Measurements from ENCODE around the gene ASMTL. TPM values are rescaled to one million over a fixed set of nuclear protein-coding genes. Genes with fewer than 3 reads are reported as not detected.
A peak's percentile ranks its signal among the peaks of the same experiment; 100 is the strongest.
"Not testable (repeated sequence)": the region's sequence is repeated elsewhere in the genome, so short reads cannot be mapped to it uniquely, and the experiment has no call there.

Gene ASMTL
- total RNA-seq, 2 donors from 2014 or later = 33.8 to 34.6 TPM

DNA sequence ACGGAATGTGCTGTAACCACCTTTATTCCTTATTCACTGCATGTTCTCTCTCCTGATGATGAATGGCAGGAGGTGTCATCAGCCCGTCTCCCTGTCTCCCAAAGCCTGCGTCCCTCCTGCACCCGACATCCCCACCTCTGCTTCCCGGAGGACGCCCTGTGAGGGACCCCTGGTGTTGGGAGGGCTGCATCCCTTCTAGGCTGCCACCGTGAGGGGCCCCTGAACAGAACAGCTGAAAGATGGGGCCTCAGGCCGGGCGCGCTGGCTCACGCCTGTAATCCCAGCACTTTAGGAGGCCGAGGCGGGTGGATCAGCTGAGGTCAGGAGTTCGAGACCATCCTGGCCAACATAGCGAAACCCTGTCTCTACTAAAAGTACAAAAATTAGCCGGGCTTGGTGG is 26.4 kb downstream of the ASMTL start:
- DNase-seq = not testable (repeated sequence)
- H3K27ac Mint-ChIP-seq = peak overlapping the region; percentile 32

DNA sequence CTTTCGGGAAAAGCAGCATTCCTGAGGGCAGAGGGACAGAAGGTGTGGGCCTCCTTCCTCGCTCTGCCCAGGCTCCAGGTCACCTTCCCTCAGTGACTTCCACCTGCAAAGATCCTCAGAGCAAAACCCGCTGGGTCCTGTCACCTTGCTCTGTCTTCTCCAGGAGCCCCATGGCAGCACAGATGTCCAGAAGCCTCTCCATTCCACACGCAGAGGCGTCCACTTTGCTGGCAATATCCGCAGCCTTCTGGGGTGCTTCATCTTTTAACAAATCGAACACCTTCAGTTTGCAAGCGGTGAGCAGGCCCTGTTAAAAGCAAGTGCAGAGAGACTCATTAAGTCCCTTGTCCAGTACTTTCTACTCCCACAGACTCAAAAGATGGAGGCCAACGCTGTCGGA is 27.3 kb downstream of the ASMTL start:
- peaks cover 8% of the 10 kb centered on the region for H3K36me3 Mint-ChIP-seq (ENCODE audit: low read depth)
- H3K27ac Mint-ChIP-seq = no peak overlapping the region
- no peaks in the 10 kb centered on the region for H3K27me3 Mint-ChIP-seq
- no peak overlapping the region for H3K4me3 Mint-ChIP-seq
- peaks cover 2% of the 10 kb centered on the region for H3K4me1 Mint-ChIP-seq
- no peak for ATAC-seq
- H3K9me3 ChIP-seq (ENCODE audit: control insufficient read depth, low read length, poor library complexity, severe bottlenecking) = peaks cover 5% of the 10 kb centered on the region
- no peak for DNase-seq

More for the DNA sequence above, 26.4 kb downstream of the ASMTL start:
- not testable (repeated sequence) for ATAC-seq; H3K9me3 ChIP-seq (ENCODE audit: control insufficient read depth, low read length, poor library complexity, severe bottlenecking); H3K27me3 Mint-ChIP-seq; H3K36me3 Mint-ChIP-seq (ENCODE audit: low read depth); H3K4me1 Mint-ChIP-seq; H3K4me3 Mint-ChIP-seq

DNA sequence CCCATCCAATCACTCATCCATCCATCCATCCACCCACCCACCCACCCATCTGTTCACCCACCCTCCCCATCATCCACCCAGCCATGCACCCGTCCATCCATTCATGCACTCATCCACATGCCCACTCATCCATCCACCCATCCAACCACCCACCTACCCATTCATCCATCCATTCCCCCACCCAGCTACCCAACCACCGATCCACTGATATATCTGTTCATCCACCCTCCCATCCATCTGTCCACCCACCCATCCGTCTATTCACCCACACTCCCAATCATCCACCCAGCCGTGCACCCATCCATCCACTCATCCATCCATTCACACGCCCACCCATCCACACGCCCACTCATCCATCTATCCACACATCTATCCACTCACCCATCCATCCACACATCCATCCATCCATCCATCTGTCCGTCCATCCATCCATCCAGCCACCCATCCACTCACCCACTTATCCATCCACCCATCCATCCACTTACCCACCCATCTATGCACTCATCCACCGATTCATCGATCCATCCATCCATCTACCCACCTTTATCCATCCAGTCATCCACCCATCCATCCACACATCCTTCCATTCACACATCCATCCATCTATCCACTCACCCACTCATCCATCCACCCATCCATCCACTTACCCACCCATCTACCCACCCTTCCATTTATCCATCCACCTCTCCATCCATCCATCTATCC is 28.4 kb downstream of the ASMTL start:
- H3K4me3 Mint-ChIP-seq = no peak overlapping the region
- DNase-seq (no peak), ATAC-seq (no peak)
- peaks cover 13% of the 10 kb centered on the region for H3K36me3 Mint-ChIP-seq (ENCODE audit: low read depth)
- peaks cover 2% of the 10 kb centered on the region for H3K4me1 Mint-ChIP-seq
- no peaks in the 10 kb centered on the region for H3K27me3 Mint-ChIP-seq
- no peak overlapping the region for H3K27ac Mint-ChIP-seq
- H3K9me3 ChIP-seq (ENCODE audit: control insufficient read depth, low read length, poor library complexity, severe bottlenecking) = peaks cover 5% of the 10 kb centered on the region

DNA sequence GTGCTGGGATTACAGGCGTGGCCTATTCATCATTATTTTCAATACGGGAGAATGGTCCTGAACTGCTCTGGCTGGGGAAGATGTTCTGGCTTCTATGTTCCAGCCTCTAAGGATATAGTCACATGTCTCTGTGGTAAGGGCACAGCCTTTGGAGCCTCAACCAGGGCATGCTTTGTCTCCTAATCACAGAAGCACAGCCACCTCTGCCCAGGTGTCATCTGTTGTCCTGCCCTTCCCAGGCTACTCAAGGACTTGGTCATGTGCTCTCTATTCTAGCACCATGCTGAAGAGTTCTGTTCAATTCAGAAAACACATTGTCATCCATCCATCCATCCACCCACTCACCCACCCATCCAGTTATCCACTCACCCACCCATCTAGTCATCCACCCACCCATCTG is 29.5 kb downstream of the ASMTL start:
- H3K27ac Mint-ChIP-seq = no peak overlapping the region
- peaks cover 13% of the 10 kb centered on the region for H3K36me3 Mint-ChIP-seq (ENCODE audit: low read depth)
- H3K4me1 Mint-ChIP-seq = peaks cover 2% of the 10 kb centered on the region
- no peak for ATAC-seq
- peak overlapping the region; percentile 25 for H3K4me3 Mint-ChIP-seq
- DNase-seq = no peak
- peaks cover 5% of the 10 kb centered on the region for H3K9me3 ChIP-seq (ENCODE audit: control insufficient read depth, low read length, poor library complexity, severe bottlenecking)
- no peaks in the 10 kb centered on the region for H3K27me3 Mint-ChIP-seq

DNA sequence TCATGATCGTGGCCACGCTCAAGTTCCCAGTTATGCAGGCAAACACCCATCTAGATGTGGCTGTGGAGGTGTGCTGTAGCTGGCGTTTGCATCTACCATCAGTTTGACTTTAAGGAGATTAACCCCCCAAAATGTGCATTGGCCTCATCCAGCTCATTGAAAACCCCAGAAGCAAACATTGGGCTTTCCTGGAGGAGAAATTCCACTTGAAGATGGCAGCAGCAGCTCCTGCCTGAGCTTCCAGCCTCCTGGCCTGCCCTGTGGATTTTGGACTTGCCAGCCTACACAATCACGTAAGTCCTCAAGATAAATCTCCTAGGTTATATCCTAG is 30.6 kb downstream of the ASMTL start:
- peaks cover 5% of the 10 kb centered on the region for H3K9me3 ChIP-seq (ENCODE audit: control insufficient read depth, low read length, poor library complexity, severe bottlenecking)
- Mint-ChIP-seq H3K36me3 (ENCODE audit: low read depth) (peaks cover 13% of the 10 kb centered on the region), H3K27me3 (no peaks in the 10 kb centered on the region), H3K4me1 (no peaks in the 10 kb centered on the region), H3K27ac (no peak overlapping the region), H3K4me3 (no peak overlapping the region)
- no peak for DNase-seq
- no peak for ATAC-seq

DNA sequence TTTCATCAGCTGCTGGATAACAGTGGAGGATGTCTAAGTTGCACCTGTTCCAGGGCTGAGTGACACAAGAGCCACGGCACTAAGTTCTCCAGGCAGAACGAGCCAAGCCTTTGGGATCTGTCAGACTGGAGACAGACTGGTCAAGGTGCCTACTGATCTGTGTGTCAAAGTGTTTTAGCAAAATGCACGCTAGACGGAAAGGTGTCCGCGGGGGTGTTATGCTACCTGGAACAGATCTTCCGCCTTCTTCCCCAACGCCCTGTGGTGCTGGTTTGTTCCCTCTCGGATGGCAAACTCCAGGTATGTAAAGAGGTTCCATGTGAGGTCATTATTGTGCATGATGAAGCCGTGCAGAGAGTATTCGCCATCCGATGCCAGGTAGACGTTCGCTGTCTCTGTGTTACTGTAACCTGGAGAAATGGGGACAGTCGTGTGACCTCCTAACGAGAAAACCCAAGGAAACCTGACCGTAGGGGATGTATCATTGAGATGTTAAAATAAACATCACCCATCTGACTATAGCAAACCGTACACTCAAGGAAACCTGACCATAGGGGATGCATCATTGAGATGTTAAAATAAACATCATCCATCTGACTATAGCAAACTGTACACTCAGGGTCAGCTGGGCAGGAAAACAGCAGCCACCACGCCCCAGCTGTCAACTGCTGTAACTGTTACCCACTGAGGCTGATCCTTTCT is 31.1 kb downstream of the ASMTL start:
- peaks cover 5% of the 10 kb centered on the region for H3K9me3 ChIP-seq (ENCODE audit: control insufficient read depth, low read length, poor library complexity, severe bottlenecking)

DNA sequence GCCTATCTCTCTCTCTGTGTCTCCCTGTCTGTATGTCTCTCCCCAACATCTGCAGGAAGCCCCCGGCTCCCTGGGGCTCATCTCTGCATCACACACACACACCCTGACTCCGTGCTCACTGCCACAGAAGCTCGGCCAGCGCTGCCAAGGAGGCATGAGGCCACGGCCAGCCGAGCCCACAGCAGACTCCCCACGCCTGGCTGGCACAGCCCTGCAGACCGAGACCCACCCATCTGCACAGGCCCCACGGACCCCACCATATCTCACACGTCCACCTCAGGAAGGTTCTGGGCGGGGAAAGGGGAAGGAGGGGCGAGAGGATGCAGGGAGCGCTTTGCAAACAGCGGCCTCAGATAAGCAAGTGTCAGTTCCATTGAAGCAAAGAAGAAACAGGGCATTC is 32.3 kb downstream of the ASMTL start:
- no peak overlapping the region for H3K4me3 Mint-ChIP-seq
- no peaks in the 10 kb centered on the region for H3K27me3 Mint-ChIP-seq
- ATAC-seq (no peak), DNase-seq (no peak)
- peaks cover 5% of the 10 kb centered on the region for H3K9me3 ChIP-seq (ENCODE audit: control insufficient read depth, low read length, poor library complexity, severe bottlenecking)
- no peaks in the 10 kb centered on the region for H3K4me1 Mint-ChIP-seq
- peak overlapping the region; percentile 0 for H3K27ac Mint-ChIP-seq
- H3K36me3 Mint-ChIP-seq (ENCODE audit: low read depth) = peaks cover 13% of the 10 kb centered on the region

More for the DNA sequence above, 31.1 kb downstream of the ASMTL start:
- no peaks in the 10 kb centered on the region for H3K27me3 Mint-ChIP-seq
- no peak for ATAC-seq
- peaks cover 13% of the 10 kb centered on the region for H3K36me3 Mint-ChIP-seq (ENCODE audit: low read depth)
- H3K27ac Mint-ChIP-seq = no peak overlapping the region
- no peak overlapping the region for H3K4me3 Mint-ChIP-seq
- DNase-seq = no peak
- no peaks in the 10 kb centered on the region for H3K4me1 Mint-ChIP-seq

DNA sequence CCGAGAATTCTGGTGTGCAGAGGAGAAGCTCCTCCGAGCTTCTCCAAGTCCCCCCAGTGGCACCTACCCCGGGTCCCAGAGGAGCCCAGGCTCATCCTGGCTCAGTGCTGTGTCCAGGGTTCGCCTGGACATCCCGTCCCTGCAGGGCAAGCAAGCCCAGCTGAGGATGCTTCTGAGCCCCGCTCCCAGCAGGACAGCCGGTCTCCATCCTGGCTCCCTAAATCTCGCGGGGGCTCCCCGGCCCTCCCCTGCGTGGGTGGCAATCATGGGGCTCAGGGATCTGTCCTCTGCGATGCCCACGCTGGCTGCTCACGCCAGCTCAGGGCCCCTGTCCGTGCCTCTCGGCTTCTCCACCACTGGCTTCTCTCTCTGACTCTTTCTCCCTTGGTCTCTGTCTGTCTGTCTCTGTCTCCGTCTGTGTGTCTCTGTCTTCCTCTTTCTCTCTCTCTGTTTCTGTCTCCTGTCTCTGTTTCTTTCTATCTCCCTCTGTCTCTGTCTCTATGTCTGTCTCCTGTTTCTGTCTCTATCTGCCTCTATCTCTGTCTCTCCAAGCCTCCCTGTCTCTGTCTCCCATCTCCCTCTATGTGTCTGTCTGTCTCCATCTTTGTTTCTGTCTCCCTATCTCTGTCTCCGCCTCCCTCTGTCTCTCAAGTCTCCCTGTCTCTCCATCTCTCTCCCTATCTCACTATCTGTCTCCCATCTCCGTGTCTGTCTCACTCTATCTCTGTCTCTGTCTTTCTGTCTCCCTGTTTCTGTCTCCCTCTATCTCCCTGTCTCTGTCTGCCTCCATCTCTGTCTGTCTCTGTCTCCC is 33.0 kb downstream of the ASMTL start:
- Mint-ChIP-seq H3K27me3 (no peaks in the 10 kb centered on the region), H3K4me3 (no peak overlapping the region), H3K36me3 (ENCODE audit: low read depth) (peaks cover 11% of the 10 kb centered on the region), H3K27ac (peak overlapping the region; percentile 0), H3K4me1 (no peaks in the 10 kb centered on the region)
- peaks cover 5% of the 10 kb centered on the region for H3K9me3 ChIP-seq (ENCODE audit: control insufficient read depth, low read length, poor library complexity, severe bottlenecking)
- no peak for DNase-seq
- no peak for ATAC-seq

DNA sequence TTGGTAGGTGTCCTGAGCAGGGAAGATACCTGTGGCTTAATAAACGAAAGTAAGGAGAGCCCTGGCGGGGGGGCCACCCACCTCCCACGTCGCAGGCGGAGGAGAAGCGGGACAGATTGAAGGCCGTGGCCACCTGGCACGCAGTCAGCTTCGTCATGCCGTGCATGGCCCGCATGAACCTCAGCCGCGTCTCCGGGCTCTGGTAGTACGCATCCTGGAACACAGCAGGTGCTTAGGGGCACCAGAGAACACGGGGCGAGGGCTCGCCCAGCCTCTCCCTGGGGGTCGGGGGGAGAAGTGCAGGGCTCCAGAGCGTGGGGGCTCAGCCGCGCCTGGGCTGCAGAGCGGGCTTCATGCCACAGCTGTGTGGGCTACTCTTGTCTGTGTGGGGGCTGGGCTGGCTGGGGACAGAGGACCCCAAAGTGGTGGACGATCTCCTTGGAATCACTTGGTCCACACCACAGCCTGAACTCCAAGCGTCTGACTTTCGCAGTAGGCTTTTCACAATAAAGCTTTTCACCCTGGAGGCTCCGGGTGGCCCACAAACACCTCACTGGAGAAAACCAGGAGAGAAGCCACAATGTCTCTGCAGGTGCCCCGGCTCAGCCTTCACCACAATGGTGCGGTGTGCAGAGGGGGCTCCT is 33.7 kb downstream of the ASMTL start:
- ATAC-seq = no peak
- DNase-seq = no peak
- H3K27ac Mint-ChIP-seq = no peak overlapping the region
- H3K4me1 Mint-ChIP-seq = peaks cover 2% of the 10 kb centered on the region
- peaks cover 5% of the 10 kb centered on the region for H3K9me3 ChIP-seq (ENCODE audit: control insufficient read depth, low read length, poor library complexity, severe bottlenecking)
- no peak overlapping the region for H3K4me3 Mint-ChIP-seq
- peaks cover 12% of the 10 kb centered on the region for H3K36me3 Mint-ChIP-seq (ENCODE audit: low read depth)
- H3K27me3 Mint-ChIP-seq = no peaks in the 10 kb centered on the region

DNA sequence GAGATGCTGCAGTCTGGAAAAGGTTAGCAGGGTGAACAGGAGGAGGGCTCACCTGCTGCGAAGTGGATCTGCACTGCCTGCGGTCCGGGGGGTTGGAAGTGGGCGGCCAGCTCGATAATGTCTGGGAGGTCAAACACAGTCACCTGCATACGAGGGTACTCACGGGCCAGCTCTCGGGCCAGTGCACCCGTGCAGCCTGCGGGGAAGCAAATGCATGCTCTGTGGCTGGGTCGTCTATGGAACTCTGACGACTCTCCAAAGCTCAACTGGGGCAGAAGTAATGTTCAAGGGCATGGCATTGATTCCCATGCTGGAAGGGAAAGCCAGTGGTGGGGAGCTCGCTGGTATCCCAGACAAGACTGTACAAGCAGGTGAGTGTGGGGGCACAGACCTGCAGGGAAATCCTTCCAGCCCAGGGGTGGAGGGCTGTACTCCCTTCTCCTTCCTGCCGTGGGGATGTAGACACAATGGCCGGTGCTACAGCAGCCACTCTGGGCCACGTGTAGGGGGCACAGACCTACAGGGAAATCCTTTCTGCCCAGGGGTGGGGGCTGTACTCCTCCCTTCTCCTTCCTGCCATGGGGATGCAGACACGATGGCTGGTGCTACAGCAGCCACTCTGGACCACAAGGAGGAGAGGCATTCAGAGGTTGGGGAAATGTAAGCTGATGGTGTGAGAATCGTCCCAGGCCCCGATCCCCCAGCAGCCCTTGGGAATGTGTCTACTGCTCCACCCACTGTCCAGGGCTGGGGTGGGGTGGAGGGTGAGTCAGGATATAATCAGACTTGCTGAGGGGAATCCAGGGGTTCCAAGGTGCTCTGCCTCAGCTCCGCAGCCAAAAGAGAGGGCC is 34.6 kb downstream of the ASMTL start:
- Mint-ChIP-seq H3K4me3 (no peak overlapping the region), H3K4me1 (peaks cover 4% of the 10 kb centered on the region), H3K27ac (no peak overlapping the region), H3K27me3 (no peaks in the 10 kb centered on the region), H3K36me3 (ENCODE audit: low read depth) (peaks cover 9% of the 10 kb centered on the region)
- no peak for ATAC-seq
- no peak for DNase-seq
- H3K9me3 ChIP-seq (ENCODE audit: control insufficient read depth, low read length, poor library complexity, severe bottlenecking) = peaks cover 5% of the 10 kb centered on the region

DNA sequence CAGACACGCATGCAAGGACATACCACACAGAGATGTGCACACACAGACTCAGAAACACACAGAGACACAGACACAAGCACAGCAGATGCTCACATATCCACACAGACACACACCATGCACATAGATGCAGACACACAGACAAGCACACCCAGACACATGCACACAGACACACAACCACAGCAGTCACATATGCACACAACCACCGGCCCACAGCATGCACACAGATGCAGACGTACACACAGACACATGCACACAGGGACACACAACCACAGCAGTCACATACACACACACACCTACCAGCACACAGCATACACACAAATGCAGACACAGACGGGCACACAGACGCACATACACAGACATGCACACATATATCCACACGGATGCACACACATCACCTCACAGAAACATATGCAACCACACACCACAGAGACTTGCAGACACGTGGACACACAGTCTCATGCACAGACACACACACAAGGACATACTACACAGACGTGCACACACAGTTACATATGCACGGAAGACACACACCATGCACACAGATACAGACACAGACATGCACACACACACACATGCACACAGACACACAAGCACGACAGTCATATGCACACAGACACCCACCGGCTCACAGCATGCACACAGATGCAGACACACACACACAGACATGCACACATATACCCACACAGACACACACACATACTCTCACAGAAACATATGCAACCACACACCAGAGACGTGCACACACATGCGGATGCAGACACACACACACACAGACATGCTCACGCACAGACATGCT is 35.5 kb downstream of the ASMTL start:
- H3K9me3 ChIP-seq (ENCODE audit: control insufficient read depth, low read length, poor library complexity, severe bottlenecking) = peaks cover 5% of the 10 kb centered on the region
- no peak overlapping the region for H3K27ac Mint-ChIP-seq
- ATAC-seq = no peak
- H3K27me3 Mint-ChIP-seq = no peaks in the 10 kb centered on the region
- no peak for DNase-seq
- H3K36me3 Mint-ChIP-seq (ENCODE audit: low read depth) = peaks cover 12% of the 10 kb centered on the region
- no peak overlapping the region for H3K4me3 Mint-ChIP-seq
- H3K4me1 Mint-ChIP-seq = peaks cover 4% of the 10 kb centered on the region

DNA sequence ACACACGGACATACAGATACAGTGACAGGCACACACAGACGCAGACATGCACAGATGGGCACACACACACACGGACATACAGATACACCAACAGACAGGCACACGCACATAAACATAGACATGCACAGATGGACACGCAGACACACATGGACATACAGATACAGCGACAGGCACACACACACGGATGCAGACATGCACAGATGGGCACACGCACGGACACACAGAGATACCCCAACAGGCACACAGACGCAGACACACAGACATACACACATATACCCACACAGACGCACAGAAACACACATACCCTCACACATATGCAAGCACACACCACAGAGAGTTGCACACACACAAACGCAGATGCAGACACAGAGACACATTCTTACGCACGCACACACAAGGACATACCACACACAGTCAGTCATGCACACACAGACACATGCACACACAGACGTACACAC is 36.4 kb downstream of the ASMTL start:
- H3K27ac Mint-ChIP-seq = no peak overlapping the region
- no peak for DNase-seq
- H3K4me1 Mint-ChIP-seq = peaks cover 4% of the 10 kb centered on the region
- no peak for ATAC-seq
- no peaks in the 10 kb centered on the region for H3K27me3 Mint-ChIP-seq
- H3K9me3 ChIP-seq (ENCODE audit: control insufficient read depth, low read length, poor library complexity, severe bottlenecking) = no peaks in the 10 kb centered on the region
- H3K4me3 Mint-ChIP-seq = no peak overlapping the region
- H3K36me3 Mint-ChIP-seq (ENCODE audit: low read depth) = peaks cover 12% of the 10 kb centered on the region

Measured in T-helper 17 cell (primary cell).